GM19397 (cell line): ENCODE data around the gene LRPAP1.

Experiments used
- ATAC-seq: cut with Tn5 transposase; IDR thresholded peaks from one replicate; pipeline ENCODE4 v1.9.1; 2021; ENCODE audit warnings: mild to moderate bottlenecking, moderate library complexity; ENCODE audit not compliant: unreplicated experiment

LRPAP1 gene

DNA sequence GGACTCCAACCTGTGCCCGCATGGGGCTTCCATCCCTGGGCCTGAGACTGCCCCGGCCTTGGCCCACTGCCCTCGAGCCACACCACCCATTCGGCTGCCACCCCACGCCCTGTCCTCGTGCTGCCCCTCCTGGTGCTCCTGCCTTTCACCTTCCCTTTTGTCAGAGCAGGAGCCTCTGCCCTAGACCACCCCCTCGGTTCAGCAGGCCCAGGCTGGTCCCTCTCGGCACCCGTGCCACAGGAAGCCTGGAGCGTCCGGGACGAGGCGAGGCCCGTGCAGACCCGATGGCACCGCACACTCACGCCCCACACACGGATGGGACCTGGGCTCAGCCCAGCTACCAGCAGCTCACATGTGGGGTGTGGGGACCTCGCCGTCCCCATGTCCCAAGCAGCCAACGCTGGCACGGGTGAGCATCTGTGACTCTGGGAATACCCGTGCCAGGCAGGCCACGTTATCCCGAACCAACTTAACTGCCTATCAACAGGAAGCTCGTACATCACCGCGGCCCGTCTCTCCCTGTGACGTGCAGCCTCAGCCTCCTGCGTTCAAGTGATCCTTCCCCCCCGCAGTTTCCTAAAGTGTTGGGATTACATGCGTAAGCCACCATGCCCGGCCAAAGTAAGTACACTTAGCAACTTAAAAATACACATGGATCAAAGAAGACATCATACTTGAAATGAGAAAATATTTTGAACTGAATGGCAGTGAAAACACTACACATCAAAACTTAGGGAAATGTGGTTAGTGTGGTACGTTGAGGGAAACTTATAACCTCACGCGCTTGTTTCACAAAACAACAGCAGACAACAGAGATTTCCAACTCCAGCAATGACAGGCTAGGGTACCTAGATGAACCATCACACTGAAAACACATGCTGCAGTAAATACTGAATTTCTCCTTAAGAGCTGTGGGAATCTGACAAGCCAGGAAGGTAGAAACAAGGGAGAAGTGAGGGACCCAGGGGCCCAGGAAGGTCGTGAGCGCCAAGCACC lies 29.0 kb downstream of the LRPAP1 start:
- ATAC-seq, result no peak

DNA sequence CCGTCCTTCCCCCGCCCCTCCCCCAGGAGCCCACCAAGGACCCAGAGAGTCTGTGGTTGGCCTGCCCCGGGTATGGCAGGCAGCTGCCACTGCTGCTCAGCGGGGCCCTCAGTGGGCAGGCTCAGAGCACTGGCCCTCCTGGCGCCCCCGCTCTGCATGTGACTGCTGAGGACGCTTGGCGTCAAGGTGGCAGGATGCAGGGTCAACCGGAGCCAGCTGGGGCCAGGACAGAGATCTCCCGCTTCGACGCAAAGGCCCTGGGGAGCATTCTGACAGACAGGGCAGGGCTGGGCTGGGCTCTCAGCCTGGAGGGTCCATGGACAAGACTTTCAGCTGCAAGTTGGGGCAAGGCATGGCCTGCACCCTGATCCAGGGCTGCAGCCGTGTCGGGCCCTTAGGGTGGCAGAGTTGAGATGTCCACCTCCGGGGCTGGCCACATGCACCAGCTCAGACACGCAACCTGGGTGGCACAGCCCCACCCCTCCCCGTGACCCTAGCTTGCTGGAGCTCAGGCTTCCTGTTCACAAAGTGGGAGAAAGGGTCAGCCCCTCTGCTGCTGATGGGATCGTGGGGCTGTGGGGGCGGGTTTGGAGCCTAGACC lies 30.3 kb downstream of the LRPAP1 start:
- no peak for ATAC-seq

DNA sequence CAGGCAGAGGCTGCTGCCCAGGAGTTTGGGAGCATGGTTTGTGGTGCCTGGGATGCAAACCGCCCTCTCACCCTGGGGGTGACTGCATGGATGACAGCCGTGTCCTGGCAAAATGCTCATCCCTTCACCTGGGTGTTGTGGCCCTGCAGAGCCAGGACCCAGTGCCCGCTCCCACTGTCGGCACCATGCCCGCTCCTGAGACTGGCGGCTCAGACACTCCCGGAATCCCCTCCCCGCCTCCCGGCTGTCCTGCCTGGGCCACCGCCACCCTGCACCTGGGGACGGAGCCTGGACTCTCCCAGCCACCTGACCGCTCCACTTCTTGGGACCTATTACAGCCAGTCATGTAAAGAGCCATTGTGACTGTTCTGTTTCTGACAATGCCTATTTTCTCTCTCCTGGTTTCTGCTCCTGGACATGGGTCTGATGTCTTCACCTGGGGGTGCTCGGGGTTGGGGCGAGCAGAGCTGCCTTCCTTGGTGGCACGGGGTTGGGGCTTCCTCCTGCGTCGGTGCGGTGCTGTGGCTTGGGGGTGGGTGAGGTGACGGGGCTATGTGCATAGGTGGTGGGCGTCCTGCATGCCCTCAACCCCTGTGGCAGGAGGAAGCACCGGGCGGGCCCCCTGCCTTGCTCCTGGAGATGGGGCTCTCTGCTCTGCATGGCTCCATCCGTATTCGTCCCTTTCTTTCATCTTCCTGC lies 30.9 kb downstream of the LRPAP1 start:
- ATAC-seq, result no peak

DNA sequence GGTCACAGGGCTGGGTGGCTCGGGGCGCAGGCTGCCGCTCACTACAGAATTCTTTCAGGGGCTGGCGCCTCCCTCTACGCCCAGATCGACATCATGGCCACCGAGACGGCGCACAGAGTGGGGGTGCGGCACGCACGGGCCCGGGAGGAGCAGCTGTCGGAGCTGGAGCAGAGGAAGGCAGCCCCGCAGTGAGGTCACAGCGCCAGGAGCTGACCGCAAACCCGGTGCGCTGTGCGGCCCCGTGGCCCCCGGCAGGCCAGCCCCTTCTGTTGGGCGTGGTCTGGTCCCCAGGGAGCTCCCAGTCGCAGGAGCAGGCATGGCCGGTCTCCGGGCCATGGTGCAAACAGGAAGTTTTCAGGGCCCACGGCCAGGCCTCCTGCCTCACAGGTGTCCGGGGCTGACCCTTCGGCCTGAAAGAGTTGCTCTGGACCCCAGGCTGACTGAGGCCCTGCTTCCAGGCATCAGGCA lies 31.6 kb downstream of the LRPAP1 start:
- no peak for ATAC-seq

DNA sequence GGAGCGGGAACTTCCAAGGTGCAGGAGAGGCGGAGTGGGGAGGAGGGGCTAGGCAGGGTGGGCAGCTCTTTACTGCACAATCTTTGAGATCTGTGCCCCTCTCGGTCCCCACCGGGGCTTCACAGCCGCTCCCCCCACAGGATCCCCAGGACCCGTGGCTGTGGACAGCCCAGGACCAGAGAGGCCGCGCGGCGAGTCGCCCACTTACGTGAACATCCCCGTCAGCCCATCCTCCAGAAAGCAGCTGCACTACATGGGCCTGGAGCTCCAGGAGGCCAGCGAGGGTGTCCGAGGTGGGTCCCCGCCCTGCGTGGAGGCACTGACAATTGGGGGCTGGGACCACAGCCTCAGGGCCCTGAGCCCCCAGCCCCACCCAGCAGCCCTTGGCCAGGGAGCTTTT lies 32.1 kb downstream of the LRPAP1 start:
- ATAC-seq, result no peak

DNA sequence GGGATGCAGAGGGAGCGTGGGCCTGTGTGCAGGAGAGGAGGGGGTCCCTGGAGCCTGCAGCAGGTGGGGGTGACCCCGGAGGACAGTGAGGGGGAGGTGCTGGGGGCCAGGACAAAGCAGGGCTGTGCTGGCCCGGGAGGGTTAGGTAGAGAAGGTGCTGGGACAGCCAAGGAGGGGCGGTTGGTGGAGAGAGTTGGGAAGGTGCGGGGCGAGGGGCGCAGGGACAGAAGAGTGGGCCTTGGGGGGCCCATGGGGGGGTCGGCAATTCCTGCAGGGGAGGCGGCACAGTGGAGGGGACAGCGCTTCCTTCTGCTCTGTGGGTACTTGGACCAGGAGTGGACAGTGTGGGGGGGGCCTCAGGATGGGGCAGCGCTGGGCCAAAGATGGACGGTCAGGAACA lies 32.5 kb downstream of the LRPAP1 start:
- no peak for ATAC-seq

DNA sequence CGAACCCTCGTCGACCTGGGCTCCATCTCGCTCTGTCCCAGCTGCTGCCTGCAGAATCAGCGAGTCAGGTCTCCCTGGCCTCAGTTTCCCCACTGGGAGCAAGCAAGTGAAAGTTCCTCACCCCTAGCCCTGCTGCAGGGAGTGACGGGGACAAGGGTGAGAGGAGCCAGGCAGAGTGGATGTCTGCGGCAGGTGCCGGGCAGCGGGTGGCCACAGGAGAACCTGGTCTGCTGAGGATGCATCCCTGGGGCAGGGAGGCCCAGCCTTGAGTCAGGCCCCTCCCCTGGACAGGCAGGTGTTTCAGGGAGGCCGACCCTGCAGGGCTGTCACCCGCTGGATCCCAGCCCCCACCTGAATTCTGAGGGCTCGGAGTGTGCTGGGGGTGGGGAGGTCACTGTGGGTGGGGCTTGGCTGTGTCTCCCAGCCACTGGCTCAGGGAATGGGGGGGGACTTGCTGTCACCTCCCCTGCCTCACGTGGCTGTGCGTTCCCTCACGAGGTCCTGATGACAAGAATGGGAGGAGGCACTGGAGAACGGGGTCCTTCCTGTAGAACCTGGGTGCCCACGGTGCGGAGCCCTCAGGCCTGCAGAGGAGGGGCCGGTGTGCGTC lies 33.2 kb downstream of the LRPAP1 start:
- no peak for ATAC-seq

DNA sequence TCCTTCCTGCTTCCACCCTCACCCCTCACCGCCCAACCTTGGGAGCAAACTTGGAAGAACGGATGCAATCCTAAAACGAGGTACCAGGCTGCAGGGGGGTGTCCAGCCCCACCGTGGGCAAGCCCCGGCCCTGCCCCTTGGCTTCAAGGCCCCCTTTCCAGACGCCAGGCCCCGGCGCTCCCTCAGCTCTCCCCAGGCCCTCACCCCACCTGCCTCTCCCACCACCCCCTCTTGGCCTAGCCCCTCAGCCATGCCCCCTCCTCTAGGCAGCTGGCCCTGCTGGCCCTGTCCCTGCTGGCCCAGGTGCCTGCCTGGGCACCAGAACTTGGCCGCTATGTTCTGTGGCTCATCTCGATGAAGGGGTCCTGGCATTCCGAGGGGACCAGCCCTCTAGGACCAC lies 33.8 kb downstream of the LRPAP1 start:
- ATAC-seq, result no peak

DNA sequence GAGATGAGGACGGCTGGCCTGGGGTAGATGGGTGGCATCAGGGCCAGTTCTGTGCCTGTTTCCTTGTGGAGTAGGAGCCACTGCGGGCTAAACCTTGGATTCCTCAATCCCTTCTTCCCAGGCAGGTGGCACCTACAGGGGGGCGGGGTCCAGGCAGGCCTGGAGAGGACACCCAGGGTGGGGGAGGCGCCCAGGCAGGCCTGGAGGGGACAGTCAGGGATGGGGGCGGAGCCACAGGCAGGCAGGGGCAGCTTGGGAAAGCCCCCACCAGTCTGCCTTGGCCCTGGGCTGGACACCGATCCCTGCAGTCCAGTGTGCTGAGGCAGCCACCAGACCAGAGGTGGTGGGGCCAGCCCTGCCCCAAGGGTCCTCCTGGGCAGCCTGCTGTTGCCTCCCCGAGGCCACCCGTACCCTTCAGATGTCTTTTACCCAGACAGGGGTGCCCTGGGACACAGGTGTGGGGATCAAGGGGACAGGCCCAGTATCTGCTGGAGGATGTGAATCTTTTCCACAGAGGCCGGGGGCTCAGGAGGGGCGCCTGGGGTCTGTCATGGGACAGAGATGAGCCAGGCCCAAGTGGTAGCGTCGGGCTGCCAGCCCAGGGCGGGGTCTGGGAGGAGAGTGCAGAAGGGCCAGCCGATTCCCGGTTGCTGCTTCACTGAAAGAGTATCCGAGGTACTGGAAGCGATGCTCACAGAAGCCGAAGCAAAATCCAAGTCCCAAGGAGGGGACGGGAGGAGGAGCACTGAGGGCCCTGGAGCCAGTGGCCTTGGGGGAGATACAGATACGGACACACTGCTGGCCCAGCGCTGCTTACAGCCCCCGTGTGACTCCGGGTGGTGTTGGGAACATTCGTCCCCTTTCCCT lies 34.5 kb downstream of the LRPAP1 start:
- ATAC-seq, result no peak

DNA sequence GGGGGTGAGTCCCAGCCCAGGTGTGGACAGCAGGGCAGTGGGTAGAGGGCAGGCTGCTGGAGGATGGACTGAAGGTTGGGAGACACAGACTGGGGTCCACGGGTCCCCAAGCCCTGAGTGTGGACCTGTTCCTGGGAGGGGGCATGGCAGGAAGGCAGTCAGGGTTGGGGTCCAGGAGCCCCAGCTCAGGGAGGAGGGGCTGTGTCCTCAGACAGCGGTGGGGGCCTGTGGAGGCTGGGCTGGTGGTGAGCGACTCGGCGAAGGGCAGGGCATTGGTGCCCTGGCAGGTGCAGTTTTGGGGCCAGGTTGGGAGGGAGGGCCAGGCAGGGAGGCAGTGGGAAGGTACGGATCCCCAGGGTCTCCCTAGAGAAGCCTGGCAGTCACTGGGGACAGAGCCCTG lies 35.1 kb downstream of the LRPAP1 start:
- no peak for ATAC-seq

DNA sequence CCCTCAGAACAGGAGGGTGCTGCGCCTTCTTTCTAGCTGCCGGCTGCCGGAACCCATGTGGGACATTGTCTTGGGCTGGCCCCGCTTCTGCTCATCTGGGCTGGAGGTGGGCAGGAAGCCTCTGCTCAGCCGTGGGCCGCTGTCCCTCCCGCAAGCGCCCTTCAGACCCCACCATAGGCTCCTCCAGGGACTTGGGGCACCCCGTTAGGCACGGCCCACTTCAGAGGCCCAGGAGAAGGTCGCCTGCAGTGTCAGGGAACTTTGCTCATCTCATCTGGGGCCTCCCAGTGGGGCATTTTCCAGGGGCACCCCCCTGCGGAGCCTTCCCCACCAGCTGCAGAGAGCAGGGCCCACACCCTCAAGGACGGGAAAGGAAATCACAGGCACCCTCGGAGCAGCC lies 36.2 kb downstream of the LRPAP1 start:
- no peak for ATAC-seq

DNA sequence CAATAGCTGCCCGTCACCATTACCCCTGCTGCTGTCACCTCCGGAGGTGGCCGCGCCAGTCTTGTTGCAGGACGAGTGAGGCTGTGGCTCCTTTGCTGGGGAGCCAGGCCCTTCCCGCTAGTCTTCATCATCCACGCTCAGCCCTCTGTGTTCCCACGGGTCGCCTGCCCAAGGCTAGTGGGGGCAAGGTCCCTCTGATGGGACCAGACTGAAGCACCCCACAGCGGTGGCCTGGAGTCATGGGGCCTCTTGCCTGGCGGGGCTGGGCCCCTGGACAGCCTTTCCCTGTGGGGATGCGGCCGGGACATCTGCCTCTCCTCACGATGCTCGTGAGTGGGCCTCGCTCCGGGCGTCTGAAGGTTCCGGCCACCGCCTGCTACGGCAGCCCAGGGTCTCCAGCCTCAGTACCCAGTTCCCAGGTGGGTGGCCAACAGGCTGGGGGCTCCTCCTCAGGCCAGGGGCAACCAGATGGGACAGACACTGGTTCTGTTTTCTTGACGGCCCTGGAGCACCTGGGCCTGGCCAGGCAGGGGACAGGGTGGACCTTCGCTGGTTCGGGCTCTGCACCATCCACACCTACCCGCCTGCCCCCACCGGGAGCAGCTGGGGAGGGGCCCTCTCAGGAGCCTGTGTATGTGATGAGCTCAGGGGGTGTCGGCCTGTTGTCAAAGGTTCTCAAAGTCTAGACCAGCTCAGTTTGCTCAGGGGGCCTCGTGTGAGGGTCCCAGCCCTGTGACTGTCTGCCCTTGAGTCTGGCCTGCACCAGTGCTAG lies 36.8 kb downstream of the LRPAP1 start:
- no peak for ATAC-seq

DNA sequence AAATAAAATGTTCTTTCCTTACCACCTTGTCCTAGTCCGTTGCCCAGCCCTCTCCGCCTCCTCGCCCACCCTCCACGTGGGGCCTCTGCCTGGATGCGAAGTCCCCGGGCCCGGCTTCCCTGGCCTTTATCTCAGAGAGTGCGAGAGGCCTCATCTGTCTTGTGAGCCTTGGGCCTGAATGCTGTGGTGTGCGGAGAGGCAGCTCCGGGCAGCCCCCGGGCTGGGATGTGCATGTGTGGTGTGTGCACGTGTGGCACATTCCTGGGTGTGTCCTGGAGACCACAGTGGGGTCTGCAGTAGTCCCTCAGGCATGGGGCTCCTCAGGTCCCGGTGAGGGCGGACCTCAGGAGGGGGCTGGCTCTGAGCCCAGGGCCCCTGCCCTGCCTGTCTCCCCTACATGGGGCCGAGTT lies 37.8 kb downstream of the LRPAP1 start:
- ATAC-seq, result no peak

DNA sequence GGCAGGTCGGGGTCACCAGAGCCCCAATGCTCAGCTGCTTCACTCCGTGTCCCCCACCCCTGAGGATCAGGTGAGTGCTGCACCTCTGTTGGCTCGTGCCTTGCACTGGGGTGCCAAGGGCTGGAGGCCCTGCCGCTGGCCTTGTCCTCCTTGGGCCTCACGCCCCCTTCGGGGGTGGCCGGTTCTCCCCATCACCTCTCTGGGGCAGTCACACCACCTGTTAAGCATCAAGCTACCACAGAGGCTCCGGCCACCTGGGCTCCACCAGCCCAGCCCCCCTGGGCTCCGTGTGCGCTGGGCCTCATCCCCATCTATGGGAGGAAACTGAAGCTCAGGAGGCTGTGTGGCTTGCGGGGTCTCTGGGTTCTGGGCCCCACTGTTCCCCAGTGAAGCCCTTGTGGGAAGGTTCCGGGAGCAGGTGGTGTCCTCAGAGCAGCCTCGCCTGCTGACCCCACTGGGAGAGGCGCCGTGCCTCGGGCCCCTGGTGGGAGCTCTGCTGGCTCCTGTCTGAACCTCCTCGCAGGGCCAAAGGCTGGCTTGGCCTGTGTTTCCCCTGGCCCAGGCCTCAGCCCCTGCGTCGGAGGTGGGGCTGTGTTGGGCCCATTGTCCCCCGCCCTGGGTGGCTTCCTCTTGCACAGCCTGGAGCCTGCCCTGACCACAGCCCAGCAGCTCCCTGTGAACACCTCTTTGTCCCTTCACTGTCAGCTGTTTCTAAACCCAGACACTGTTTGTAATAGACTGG lies 38.3 kb downstream of the LRPAP1 start:
- ATAC-seq, result no peak

DNA sequence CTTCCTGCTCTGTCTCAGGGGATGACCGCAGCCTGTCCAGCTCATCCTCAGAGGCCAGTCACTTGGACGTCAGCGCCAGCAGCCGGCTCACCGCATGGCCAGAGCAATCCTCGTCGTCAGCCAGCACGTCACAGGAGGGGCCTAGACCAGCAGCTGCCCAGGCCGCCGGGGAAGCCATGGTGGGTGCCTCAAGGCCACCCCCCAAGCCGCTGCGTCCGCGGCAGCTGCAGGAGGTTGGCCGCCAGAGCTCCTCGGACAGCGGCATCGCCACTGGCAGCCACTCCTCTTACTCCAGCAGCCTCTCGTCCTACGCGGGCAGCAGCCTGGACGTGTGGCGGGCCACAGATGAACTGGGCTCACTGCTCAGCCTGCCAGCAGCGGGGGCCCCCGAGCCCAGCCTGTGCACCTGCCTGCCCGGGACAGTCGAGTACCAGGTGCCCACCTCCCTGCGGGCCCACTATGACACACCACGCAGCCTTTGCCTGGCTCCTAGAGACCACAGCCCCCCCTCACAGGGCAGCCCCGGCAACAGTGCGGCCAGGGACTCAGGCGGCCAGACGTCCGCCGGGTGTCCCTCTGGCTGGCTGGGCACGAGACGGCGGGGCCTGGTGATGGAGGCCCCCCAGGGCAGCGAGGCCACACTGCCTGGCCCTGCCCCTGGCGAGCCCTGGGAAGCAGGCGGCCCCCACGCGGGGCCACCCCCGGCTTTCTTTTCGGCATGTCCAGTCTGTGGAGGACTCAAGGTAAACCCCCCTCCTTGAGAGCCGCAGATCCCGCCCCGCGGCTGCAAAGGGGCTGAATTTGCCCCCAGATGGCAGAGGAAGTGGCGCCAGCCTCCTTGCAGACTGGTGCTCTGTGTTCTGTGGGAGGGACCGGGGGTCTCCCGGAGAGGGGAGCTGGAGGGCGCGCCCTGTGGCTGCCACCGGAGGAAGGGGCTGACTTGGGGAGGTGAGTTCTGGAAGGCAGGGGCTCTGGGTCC lies 39.2 kb downstream of the LRPAP1 start:
- no peak for ATAC-seq

DNA sequence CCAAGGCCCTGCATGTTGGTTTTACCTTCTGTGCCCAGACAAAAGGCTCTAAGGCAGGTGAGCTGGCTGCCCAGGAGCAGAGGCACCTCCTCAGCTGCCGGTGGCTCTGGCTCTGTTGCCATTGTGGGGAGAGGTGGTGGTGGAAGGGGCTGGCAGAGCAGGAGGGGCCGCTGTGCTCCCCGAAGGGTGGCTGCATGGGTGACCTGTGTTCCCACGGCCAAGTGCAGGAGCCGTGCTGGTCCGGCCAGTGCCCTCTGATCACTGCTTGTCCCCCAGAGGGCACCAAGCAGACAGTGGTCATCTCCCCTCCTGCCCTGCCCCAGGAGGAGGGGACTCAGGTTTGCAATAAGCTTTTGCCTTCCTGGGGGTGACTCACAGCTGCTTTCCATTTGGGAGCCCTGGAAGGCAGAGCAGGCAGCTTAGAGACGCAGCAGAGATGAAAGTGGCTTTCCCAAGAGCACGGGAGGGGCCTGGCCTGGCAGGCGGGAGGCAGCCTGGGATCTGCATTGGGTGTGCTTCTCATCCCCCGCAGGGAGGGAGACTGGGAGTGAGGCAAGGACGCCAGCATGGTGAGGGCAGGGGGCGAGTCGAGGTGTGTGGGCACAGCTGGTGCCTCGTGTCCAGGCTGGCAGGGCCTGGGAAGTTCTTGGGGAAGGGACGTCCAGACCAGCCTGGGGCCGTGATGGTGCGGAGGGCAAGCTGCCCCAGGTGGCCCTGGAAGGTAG lies 40.4 kb downstream of the LRPAP1 start:
- ATAC-seq, result no peak

DNA sequence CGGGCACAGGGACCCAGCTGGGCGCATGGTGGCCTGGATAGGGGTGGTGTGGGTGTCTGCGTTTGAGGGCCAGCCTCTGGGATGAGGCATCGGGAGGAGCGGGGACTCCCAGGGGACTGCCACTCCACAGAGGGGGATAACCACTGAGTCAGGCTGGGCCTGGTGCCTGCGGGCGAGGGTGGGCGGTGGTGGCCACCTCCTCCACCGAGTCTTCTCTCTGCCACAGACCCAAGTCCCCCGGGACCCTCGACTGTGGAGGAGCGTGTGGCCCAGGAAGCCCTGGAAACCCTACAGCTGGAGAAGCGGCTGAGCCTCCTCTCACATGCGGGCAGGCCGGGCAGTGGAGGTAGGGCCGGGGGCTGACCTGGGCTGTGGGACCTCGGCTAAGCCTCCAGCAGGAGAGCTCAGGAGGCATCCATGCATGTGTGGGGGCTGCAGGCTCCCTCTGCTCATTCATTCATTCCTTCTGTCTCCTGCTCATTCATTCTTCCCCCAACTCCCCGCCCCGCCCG lies 42.7 kb downstream of the LRPAP1 start:
- ATAC-seq, result no peak
